ENCODE measurements around the gene BUB3.

Gene BUB3, protein sequence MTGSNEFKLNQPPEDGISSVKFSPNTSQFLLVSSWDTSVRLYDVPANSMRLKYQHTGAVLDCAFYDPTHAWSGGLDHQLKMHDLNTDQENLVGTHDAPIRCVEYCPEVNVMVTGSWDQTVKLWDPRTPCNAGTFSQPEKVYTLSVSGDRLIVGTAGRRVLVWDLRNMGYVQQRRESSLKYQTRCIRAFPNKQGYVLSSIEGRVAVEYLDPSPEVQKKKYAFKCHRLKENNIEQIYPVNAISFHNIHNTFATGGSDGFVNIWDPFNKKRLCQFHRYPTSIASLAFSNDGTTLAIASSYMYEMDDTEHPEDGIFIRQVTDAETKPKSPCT

GRCh38 chr10:123154092-123154710, at the start of gene BUB3:
Gene BUB3 (plus strand): TSS chr10:123154402. CDS start chr10:123154918, 516 bp downstream.
- peak within 1 kb of the TSS; percentile 98 for H3K27ac ChIP-seq
- TF ChIP-seq ZFX (IDR thresholded peaks at IDR 0.05) (no peak), CTCF (conservative IDR thresholded peaks at IDR 0.05) (no peak)

DNA sequence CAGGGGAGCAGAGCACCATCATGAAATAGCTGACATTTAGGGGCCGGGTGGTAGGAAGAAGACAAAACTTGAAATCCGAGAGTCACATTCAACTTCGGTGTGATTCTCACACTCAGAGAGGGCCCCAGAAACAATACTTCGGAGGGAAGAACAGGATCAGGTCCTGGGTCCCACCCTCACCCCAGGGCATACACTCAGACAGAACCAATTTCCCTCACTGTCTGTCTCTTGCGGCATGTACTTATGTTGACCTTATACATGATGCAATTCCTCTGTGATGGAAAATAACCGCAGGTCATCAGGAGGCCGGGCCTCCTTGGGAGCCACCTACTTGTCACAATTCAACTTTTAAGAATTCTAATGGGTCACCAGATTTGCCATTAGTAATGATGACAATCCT, 44.7 kb upstream of the BUB3 start:
- no peak overlapping the region for H3K27ac ChIP-seq

DNA sequence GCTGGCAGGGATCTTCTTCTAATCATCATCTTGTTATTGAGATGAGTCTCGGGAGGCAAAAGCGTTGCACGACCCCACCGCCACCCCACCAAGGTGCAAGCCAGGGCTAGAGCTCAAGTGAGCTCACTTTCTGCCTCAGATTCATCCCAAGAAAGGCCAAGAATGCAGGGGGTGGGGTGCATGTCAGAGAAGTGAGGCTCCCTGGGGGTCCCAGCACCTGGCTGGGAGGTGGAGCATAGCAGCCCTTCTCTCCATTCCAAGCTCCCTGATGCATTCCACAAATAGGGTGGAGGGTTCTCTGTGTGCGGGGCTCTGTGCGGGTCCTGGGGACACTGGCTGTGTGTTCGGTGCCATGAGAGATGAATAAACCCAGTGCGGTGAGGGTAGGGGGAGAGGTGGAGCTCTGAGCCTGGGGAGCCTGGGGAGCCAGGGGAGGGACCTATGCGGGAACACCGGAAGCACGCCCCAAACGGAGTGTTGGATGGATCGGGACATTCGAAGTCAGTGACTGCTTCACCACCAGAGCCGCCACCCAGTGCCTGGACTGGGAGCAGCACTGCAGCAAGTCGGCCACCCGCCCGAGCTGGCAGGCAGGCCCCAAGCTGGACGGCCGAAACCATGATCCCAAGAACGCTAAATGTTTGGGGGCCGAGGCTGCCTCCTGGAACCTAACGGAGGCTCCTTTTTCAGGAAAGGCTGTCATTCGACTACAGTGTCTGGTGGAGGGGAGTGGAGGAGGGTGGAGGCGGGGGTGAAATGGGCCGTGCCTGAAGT, 36.4 kb upstream of the BUB3 start:
- H3K27ac ChIP-seq, result no peak overlapping the region
- TF ChIP-seq CTCF (conservative IDR thresholded peaks at IDR 0.05) (no peak), ZFX (IDR thresholded peaks at IDR 0.05) (no peak)

More for the DNA sequence above, 44.7 kb upstream of the BUB3 start:
- TF ChIP-seq CTCF (conservative IDR thresholded peaks at IDR 0.05) (no peak), ZFX (IDR thresholded peaks at IDR 0.05) (no peak)

DNA sequence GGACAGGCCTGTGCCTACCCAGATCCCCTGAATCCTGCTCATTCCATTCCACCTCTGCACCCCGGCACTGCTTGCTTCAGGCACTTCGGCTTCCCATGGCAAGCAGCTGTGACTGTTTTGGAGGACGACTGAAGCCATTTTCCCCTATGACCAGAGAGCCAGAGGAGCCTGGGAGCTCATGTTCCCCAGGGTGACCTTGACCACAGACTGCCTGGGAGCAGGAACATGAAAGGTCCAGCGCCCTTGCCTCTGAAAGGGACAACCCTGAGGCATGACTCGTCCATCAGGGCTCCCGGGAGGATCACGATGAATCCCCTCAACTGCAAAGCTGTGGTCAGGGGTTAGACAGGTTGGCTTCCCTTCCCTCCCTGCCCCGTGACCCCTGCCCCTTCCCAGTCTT, 35.1 kb upstream of the BUB3 start:
- no peak for TF ChIP-seq ZFX (IDR thresholded peaks at IDR 0.05)
- no peak overlapping the region for H3K27ac ChIP-seq

- no peak for TF ChIP-seq ZFX (IDR thresholded peaks at IDR 0.05)
- no peak overlapping the region for H3K27ac ChIP-seq
Measured at GRCh38 chr10:123126246-123126645, 28.0 kb upstream of the BUB3 start.

GRCh38 chr10:123129618-123130271, 24.5 kb upstream of the BUB3 start:
- no peak for TF ChIP-seq ZFX (IDR thresholded peaks at IDR 0.05)
- TF ChIP-seq CTCF (conservative IDR thresholded peaks at IDR 0.05), result no peak
- H3K27ac ChIP-seq, result no peak overlapping the region

GRCh38 chr10:123132576-123133477, 21.4 kb upstream of the BUB3 start:
- TF ChIP-seq CTCF (conservative IDR thresholded peaks at IDR 0.05) (peak; percentile 92), ZFX (IDR thresholded peaks at IDR 0.05) (no peak)
- no peak overlapping the region for H3K27ac ChIP-seq

Data from C4-2B (cell line).